ENCODE data around the gene LMAN1L. TPM values are rescaled to one million over a fixed set of nuclear protein-coding genes. Genes with fewer than 3 reads are reported as not detected.

The LMAN1L gene
- total and polyA plus RNA-seq, 4 donors, result 0.08 TPM; not detected in 3

DNA sequence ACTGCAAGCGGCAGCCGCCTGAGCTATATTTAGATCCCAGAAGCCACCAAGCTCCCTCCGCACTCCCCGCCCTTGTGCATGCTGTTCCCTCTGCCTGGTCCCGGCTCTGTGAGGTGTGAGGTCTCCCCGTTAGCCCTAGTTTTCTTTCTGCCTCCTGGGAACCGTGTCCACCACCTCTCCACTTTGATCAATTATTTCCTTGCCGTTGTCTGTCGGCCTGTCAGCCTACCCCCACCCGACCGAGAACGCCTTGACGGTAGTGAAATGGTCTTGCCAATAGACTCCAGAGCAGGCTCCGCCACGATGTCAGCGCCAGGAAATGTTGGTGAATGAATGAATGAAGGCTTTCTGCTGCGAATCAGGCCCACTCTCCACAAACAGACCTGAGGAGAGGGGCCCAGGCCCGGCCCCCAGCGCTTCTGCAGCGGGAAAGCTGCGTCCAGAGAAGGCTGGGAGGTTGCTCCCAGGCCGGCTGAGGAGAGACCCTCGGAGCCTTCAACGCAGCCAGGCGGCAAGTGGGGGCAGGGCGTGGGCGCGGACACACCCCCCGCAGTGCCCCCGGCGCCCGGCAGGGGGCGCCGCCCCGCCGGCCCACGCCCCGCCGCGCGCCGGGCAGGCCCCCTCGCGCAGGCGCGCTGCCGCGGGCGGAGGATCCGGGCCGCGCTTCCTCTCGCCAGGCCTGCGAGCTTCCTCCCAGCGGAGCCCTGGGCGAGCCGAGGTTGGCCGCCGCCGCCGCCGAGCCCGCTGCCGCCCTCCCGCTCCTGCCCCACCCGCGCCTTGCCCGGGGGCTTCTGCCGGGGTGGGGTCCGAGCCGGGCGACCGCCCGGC lies 31.0 kb upstream of the LMAN1L start, which contains the start of gene CSK:
TSS of gene CSK (plus strand) at position 650 of the 828 bp plus-strand sequence. CDS start 16,218 bp downstream, outside the sequence.
- Histone ChIP-seq H3K9me3 (ENCODE audit: control insufficient read depth in 4 of 4, low read length in 3 of 4) (no peaks in the 10 kb centered on the region), H3K36me3 (ENCODE audit: control insufficient read depth in 4 of 4, insufficient read depth in 3 of 4, low read depth in 1 of 4, low read length in 3 of 4) (no peaks in the 10 kb centered on the region), H3K9ac (ENCODE audit: low read depth in 1 of 2, low read length in 2 of 2) (peak within 1 kb of the TSS; percentile 74 to 79), H3K27ac (ENCODE audit: low read depth in 1 of 2, low read length in 2 of 2) (peak within 1 kb of the TSS; percentile 87 to 90), H3K4me1 (ENCODE audit: control insufficient read depth in 4 of 4, insufficient read depth in 4 of 4, low read length in 3 of 4) (peaks cover 24 to 73% (median 51%) of the 10 kb centered on the region in 4 donors), H3K27me3 (ENCODE audit: control insufficient read depth in 4 of 4, insufficient read depth in 4 of 4, low read length in 3 of 4) (no peaks in the 10 kb centered on the region), H3K4me3 (ENCODE audit: low read depth in 1 of 3, low read length in 3 of 3) (peak within 1 kb of the TSS; percentile 83 to 90 (median 88))
- TF ChIP-seq ZBTB33 (IDR thresholded peaks at IDR 0.05) (no peak), CTCF (IDR thresholded peaks at IDR 0.05; ENCODE audit: low read depth, low read length, missing input control) (peak; percentile 79)
- under 1% methylated on average over 74 of the region's 74 CpGs for WGBS
- DNase-seq (ENCODE audit: low spot score), result peak; percentile 80

- peaks cover 24 to 73% (median 48%) of the 10 kb centered on the region in 4 donors for H3K4me1 ChIP-seq (ENCODE audit: control insufficient read depth in 4 of 4, insufficient read depth in 4 of 4, low read length in 3 of 4)
- H3K27ac ChIP-seq (ENCODE audit: low read depth in 1 of 2, low read length in 2 of 2), result peak overlapping the region; percentile 80 to 87
- DNase-seq (ENCODE audit: low spot score), result no peak
- H3K4me3 ChIP-seq (ENCODE audit: low read depth in 1 of 3, low read length in 3 of 3), result peak overlapping the region; percentile 83 to 90 (median 88)
- WGBS, result under 1% methylated on average over 72 of the region's 72 CpGs
- TF ChIP-seq EGR1 (IDR thresholded peaks at IDR 0.05; ENCODE audit: low read depth in 2 of 2), result no peak
- TF ChIP-seq CTCF (IDR thresholded peaks at IDR 0.05; ENCODE audit: low read depth, low read length, missing input control), result no peak
- TF ChIP-seq TAF1 (conservative IDR thresholded peaks at IDR 0.05), result no peak
- TF ChIP-seq ZBTB33 (IDR thresholded peaks at IDR 0.05), result no peak
- no peak for TF ChIP-seq FOXA2 (IDR thresholded peaks at IDR 0.05)
- no peak for TF ChIP-seq RXRA (IDR thresholded peaks at IDR 0.05)
- TF ChIP-seq MAX (IDR thresholded peaks at IDR 0.05), result no peak
- no peak for TF ChIP-seq GABPA (IDR thresholded peaks at IDR 0.05 in 1 of 2, conservative IDR thresholded peaks at IDR 0.05 in 1 of 2)
- no peak for TF ChIP-seq HNF4A (conservative IDR thresholded peaks at IDR 0.05)
- TF ChIP-seq SP1 (IDR thresholded peaks at IDR 0.05), result no peak
- H3K9ac ChIP-seq (ENCODE audit: low read depth in 1 of 2, low read length in 2 of 2), result peak overlapping the region; percentile 74 to 79
- H3K9me3 ChIP-seq (ENCODE audit: control insufficient read depth in 4 of 4, low read length in 3 of 4), result no peaks in the 10 kb centered on the region
- H3K36me3 ChIP-seq (ENCODE audit: control insufficient read depth in 4 of 4, insufficient read depth in 3 of 4, low read depth in 1 of 4, low read length in 3 of 4), result no peaks in the 10 kb centered on the region
- H3K27me3 ChIP-seq (ENCODE audit: control insufficient read depth in 4 of 4, insufficient read depth in 4 of 4, low read length in 3 of 4), result no peaks in the 10 kb centered on the region
These were observed 30.2 kb upstream of the LMAN1L start for GRCh38 chr15:74782259-74783071.
